ENCODE data around the gene RHBDL1. TPM values are rescaled to one million over a fixed set of nuclear protein-coding genes. Genes with fewer than 3 reads are reported as not detected.

The RHBDL1 gene
- total RNA-seq, 1 donor from 2014 or later = 6.1 TPM

GRCh38 chr16:649631-650030 lies 25.8 kb upstream of the RHBDL1 start:
- H3K27ac Mint-ChIP-seq = no peak overlapping the region
- no peak for TF ChIP-seq CTCF (IDR thresholded peaks at IDR 0.05; ENCODE audit: unreplicated experiment)
- no peak for DNase-seq (ENCODE audit: low spot score in 2 of 2, unreplicated experiment in 2 of 2)
- H3K4me1 Mint-ChIP-seq = peaks cover 13% of the 10 kb centered on the region
- H3K36me3 Mint-ChIP-seq = no peaks in the 10 kb centered on the region
- no peaks in the 10 kb centered on the region for H3K27me3 Mint-ChIP-seq (ENCODE audit: low read depth)
- H3K9me3 Mint-ChIP-seq = no peaks in the 10 kb centered on the region
- peak overlapping the region; percentile 71 for H3K4me3 Mint-ChIP-seq

- Mint-ChIP-seq H3K36me3 (no peaks in the 10 kb centered on the region), H3K4me3 (peak overlapping the region; percentile 42), H3K9me3 (no peaks in the 10 kb centered on the region), H3K27ac (no peak overlapping the region), H3K27me3 (ENCODE audit: low read depth) (no peaks in the 10 kb centered on the region), H3K4me1 (peaks cover 11% of the 10 kb centered on the region)
- DNase-seq (ENCODE audit: low spot score in 2 of 2, unreplicated experiment in 2 of 2) = no peak
- no peak for TF ChIP-seq CTCF (IDR thresholded peaks at IDR 0.05; ENCODE audit: unreplicated experiment)
Observed at GRCh38 chr16:651844-652243, 23.6 kb upstream of the RHBDL1 start.

GRCh38 chr16:652454-653305 lies 22.8 kb upstream of the RHBDL1 start:
- Mint-ChIP-seq H3K27me3 (ENCODE audit: low read depth) (no peaks in the 10 kb centered on the region), H3K36me3 (no peaks in the 10 kb centered on the region), H3K4me1 (peaks cover 11% of the 10 kb centered on the region), H3K9me3 (no peaks in the 10 kb centered on the region), H3K27ac (no peak overlapping the region), H3K4me3 (no peak overlapping the region)
- DNase-seq (ENCODE audit: low spot score in 2 of 2, unreplicated experiment in 2 of 2) = no peak
- no peak for TF ChIP-seq CTCF (IDR thresholded peaks at IDR 0.05; ENCODE audit: unreplicated experiment)

- no peaks in the 10 kb centered on the region for H3K27me3 Mint-ChIP-seq (ENCODE audit: low read depth)
- H3K36me3 Mint-ChIP-seq = no peaks in the 10 kb centered on the region
- no peak for DNase-seq (ENCODE audit: low spot score in 2 of 2, unreplicated experiment in 2 of 2)
- TF ChIP-seq CTCF (IDR thresholded peaks at IDR 0.05; ENCODE audit: unreplicated experiment) = no peak
- no peaks in the 10 kb centered on the region for H3K9me3 Mint-ChIP-seq
- peaks cover 3% of the 10 kb centered on the region for H3K4me1 Mint-ChIP-seq
- H3K27ac Mint-ChIP-seq = no peak overlapping the region
- no peak overlapping the region for H3K4me3 Mint-ChIP-seq
Observed at GRCh38 chr16:654034-654433, 21.4 kb upstream of the RHBDL1 start.

- H3K4me1 Mint-ChIP-seq = peaks cover 5% of the 10 kb centered on the region
- H3K36me3 Mint-ChIP-seq = no peaks in the 10 kb centered on the region
- H3K4me3 Mint-ChIP-seq = no peak overlapping the region
- H3K27ac Mint-ChIP-seq = no peak overlapping the region
- H3K9me3 Mint-ChIP-seq = no peaks in the 10 kb centered on the region
- H3K27me3 Mint-ChIP-seq (ENCODE audit: low read depth) = no peaks in the 10 kb centered on the region
- TF ChIP-seq CTCF (IDR thresholded peaks at IDR 0.05; ENCODE audit: unreplicated experiment) = no peak
- no peak for DNase-seq (ENCODE audit: low spot score in 2 of 2, unreplicated experiment in 2 of 2)
Observed at GRCh38 chr16:657487-657886, 18.0 kb upstream of the RHBDL1 start.

Measured in mesothelial cell of epicardium (in vitro differentiated cells).